HepG2 (cell line): Measurements from ENCODE around the gene AUH. TPM values are rescaled to one million over a fixed set of nuclear protein-coding genes. Genes with fewer than 3 reads are reported as not detected.

Source experiments
- ATAC-seq: fragments of 200-7000 bp; cut with Tn5 transposase; 3 replicates; pipeline ENCODE4 v1.9.1; 2020; ENCODE audit warnings: mild to moderate bottlenecking, moderate library complexity
- BruUV-seq: library from RNA; stranded (reverse); fragments of 400-500 nt; replicated peaks from 2 replicates; lab custom pipeline; 2021; lab: Mats Ljungman, UMichigan
- CTCF ChIA-PET: fragments of 300-600 bp; formaldehyde crosslinking; extraction: SDS; loops from one replicate; lab custom pipeline; 2021; ENCODE audit warnings: low total read pairs, inconsistent platforms, low intra/inter-chr PET ratio; lab: Yijun Ruan, JAX
- POLR2A ChIA-PET: fragments of 350-600 bp; sonication (Branson Sonifier 250); formaldehyde crosslinking; loops from one replicate; lab custom pipeline; 2020; ENCODE audit warnings: antibody characterized with exemption, inconsistent platforms; lab: Yijun Ruan, JAX
- DNase-seq: peaks from one replicate; pipeline ENCODE4 v3.0.0-alpha.2; 2015; ENCODE audit warnings: low spot score
- FAIRE-seq: peaks from 3 replicates; lab custom pipeline; 2011; peaks lifted over from hg19 to GRCh38; lab: Jason Lieb, UNC
- H2AFZ ChIP-seq: one replicate; pipeline ENCODE4 v1.6.1; 2011; ENCODE audit warnings: low read length, inconsistent platforms
- H3K27ac ChIP-seq: fragments of 300-600 bp; 3 replicates; pipeline ENCODE4 v1.8.0; 2011; ENCODE audit warnings: mixed run types, mild to moderate bottlenecking, mixed read lengths, low read length, inconsistent platforms; ENCODE audit not compliant: insufficient read depth; ENCODE audit errors: extremely low read length
- H3K27me3 ChIP-seq, 2 experiments: fragments of 200-600 bp in 1 of 2; 2 replicates in 1 of 2; 3 replicates in 1 of 2; pipeline versions ENCODE4 v1.6.0 to v1.8.0; 2011; ENCODE audit warnings: low read length in 2 of 2, mild to moderate bottlenecking in 2 of 2, moderate library complexity in 2 of 2, inconsistent platforms in 1 of 2; ENCODE audit not compliant: insufficient read depth in 2 of 2, control insufficient read depth in 1 of 2
- H3K36me3 ChIP-seq, 2 experiments: fragments of 200-600 bp in 1 of 2; replicated peaks in 1 of 2; 2 replicates in 1 of 2; 3 replicates in 1 of 2; pipeline versions ENCODE4 v1.5.1 to v1.8.0; 2011; ENCODE audit warnings: low read length in 2 of 2, inconsistent platforms in 1 of 2; ENCODE audit not compliant: insufficient read depth in 2 of 2, control insufficient read depth in 1 of 2
- H3K4me1 ChIP-seq: 2 replicates; pipeline ENCODE4 v1.5.1; 2012; ENCODE audit warnings: low read length, inconsistent platforms; ENCODE audit not compliant: insufficient read depth
- H3K4me2 ChIP-seq: 2 replicates; pipeline ENCODE4 v1.6.0; 2011; ENCODE audit warnings: low read depth, low read length, inconsistent platforms
- H3K4me3 ChIP-seq, 3 experiments: fragments of 200-600 bp in 1 of 3; sonication (generic), shearing (Covaris generic) in 1 of 3; replicated peaks in 1 of 3; 2 replicates each; pipeline ENCODE4 v1.5.1; 2011 to 2016; ENCODE audit warnings: low read length in 3 of 3, inconsistent platforms in 2 of 3, low read depth in 2 of 3, mild to moderate bottlenecking in 2 of 3, control low read depth in 1 of 3, mixed read lengths in 1 of 3; ENCODE audit not compliant: insufficient read depth in 1 of 3
- H3K79me2 ChIP-seq: one replicate; pipeline ENCODE4 v1.6.1; 2011; ENCODE audit warnings: low read length, inconsistent platforms; ENCODE audit not compliant: insufficient read depth
- H3K9ac ChIP-seq: 2 replicates; pipeline ENCODE4 v1.6.0; 2011; ENCODE audit warnings: mild to moderate bottlenecking, low read depth, low read length, inconsistent platforms; ENCODE audit not compliant: insufficient read depth
- H3K9me3 ChIP-seq: 2 replicates; pipeline ENCODE4 v1.5.1; 2012; ENCODE audit warnings: mild to moderate bottlenecking, low read length
- H4K20me1 ChIP-seq: 2 replicates; pipeline ENCODE4 v1.6.0; 2011; ENCODE audit warnings: inconsistent platforms, mild to moderate bottlenecking, low read length, moderate library complexity; ENCODE audit not compliant: insufficient read depth
- ASH2L ChIP-seq: fragments of 300-600, 200-600 bp; sonication (generic); IDR thresholded peaks from 2 replicates; pipeline ENCODE4 v1.7.0; 2017; ENCODE audit warnings: low read depth, mild to moderate bottlenecking, moderate library complexity, mixed read lengths, low read length; ENCODE audit not compliant: insufficient read length
- GABPA ChIP-seq, 2 experiments: IDR thresholded peaks; 2 replicates each; pipeline ENCODE4 v1.6.1; 2011 to 2016; ENCODE audit warnings: low read depth in 2 of 2, low read length in 1 of 2, missing biosample characterization in 1 of 2, missing genetic modification characterization in 1 of 2
- MTF1 ChIP-seq: sonication (generic); formaldehyde crosslinking; IDR thresholded peaks from 2 replicates; pipeline ENCODE4 v1.5.0; 2020; ENCODE audit warnings: missing genetic modification reagents
- SMARCE1 ChIP-seq: fragments of 450-650 bp; IDR thresholded peaks from 2 replicates; pipeline ENCODE4 v1.6.1; 2017; ENCODE audit warnings: borderline replicate concordance
- SRSF1 ChIP-seq: fragments of 200-400 bp; formaldehyde crosslinking; optimal IDR thresholded peaks from 2 replicates; pipeline ENCODE3; 2017; ENCODE audit warnings: mild to moderate bottlenecking, low read depth, low read length, moderate library complexity
- YEATS4 ChIP-seq: sonication (generic); formaldehyde crosslinking; IDR thresholded peaks from 2 replicates; pipeline ENCODE4 v1.4.0; 2020; ENCODE audit warnings: missing genetic modification reagents, borderline replicate concordance
- ZFP82 ChIP-seq: sonication (generic); formaldehyde crosslinking; IDR thresholded peaks from 2 replicates; pipeline ENCODE4 v1.5.1; 2020; ENCODE audit warnings: mild to moderate bottlenecking, missing genetic modification reagents, borderline replicate concordance
- ZFY ChIP-seq: sonication (generic); formaldehyde crosslinking; IDR thresholded peaks from 2 replicates; pipeline ENCODE4 v1.4.0; 2020; ENCODE audit warnings: missing genetic modification reagents
- ZNF570 ChIP-seq: sonication (generic); formaldehyde crosslinking; IDR thresholded peaks from 2 replicates; pipeline ENCODE4 v1.4.0; 2020; ENCODE audit warnings: mild to moderate bottlenecking, missing genetic modification reagents, borderline replicate concordance
- WGBS: methylation state at CpG from one replicate; pipeline ENCODE4 v1.1.6; 2017; ENCODE audit warnings: low lambda C conversion rate; 5-methylcytosine and 5-hydroxymethylcytosine counted together
- in situ Hi-C: cut with HindIII; loops from 2 replicates; pipeline ENCODE4 v1.10.0; 2017; ENCODE audit warnings: low pct_unique_long_range_greater_than_20kb; ENCODE audit not compliant: extremely low pct_ligation_motif_present
- intact Hi-C: fragments of 100-400 bp; cut with micrococcal nuclease; formaldehyde crosslinking; loops from one replicate; pipeline ENCODE4 v1.10.0; 2022; ENCODE audit not compliant: unreplicated experiment
- polyA plus RNA-seq, 8 experiments: library from polyadenylated mRNA; depleted of rRNA in 3 of 8; stranded (reverse) in 7 of 8; unstranded in 1 of 8; fragments of >200 nt; fragmentation: Illumina TruSeq in 4 of 8; extraction: Trizol in 4 of 8; gene quantifications; 2 replicates each; pipeline versions ENCODE4 v1.2.1 to v1.2.3, GENCODE V29; 2011 to 2016; ENCODE audit warnings: low read depth in 4 of 8, missing spikeins in 1 of 8, mixed read lengths in 1 of 8; ENCODE audit not compliant: insufficient read depth in 1 of 8
- total RNA-seq, 5 experiments: library from RNA; depleted of rRNA; stranded (reverse); fragments of >200 nt; fragmentation: Illumina TruSeq; extraction: Trizol; gene quantifications; 2 replicates each; pipeline ENCODE4 v1.2.3, GENCODE V29; 2016; ENCODE audit warnings: low read depth in 1 of 5
- TF ChIP-seq, protein P1 (sequence below): sonication (generic); formaldehyde crosslinking; IDR thresholded peaks from 2 replicates; pipeline ENCODE4 v1.5.1; 2020; ENCODE audit warnings: missing genetic modification reagents, mild to moderate bottlenecking, borderline replicate concordance
- TF ChIP-seq, protein P2 (sequence below): sonication (generic); formaldehyde crosslinking; IDR thresholded peaks from 2 replicates; pipeline ENCODE4 v1.5.0; 2020; ENCODE audit warnings: mild to moderate bottlenecking, missing genetic modification reagents
- TF ChIP-seq, protein P3 (sequence below): sonication (generic); formaldehyde crosslinking; IDR thresholded peaks from 2 replicates; pipeline ENCODE4 v1.5.1; 2020; ENCODE audit warnings: missing genetic modification reagents, mild to moderate bottlenecking, borderline replicate concordance

The AUH gene
- total and polyA plus RNA-seq, 2 of the 13 experiments (the other 11 are each of a cell fraction or from before 2014, with no cell fraction given): 25.8 to 31.9 TPM

DNA sequence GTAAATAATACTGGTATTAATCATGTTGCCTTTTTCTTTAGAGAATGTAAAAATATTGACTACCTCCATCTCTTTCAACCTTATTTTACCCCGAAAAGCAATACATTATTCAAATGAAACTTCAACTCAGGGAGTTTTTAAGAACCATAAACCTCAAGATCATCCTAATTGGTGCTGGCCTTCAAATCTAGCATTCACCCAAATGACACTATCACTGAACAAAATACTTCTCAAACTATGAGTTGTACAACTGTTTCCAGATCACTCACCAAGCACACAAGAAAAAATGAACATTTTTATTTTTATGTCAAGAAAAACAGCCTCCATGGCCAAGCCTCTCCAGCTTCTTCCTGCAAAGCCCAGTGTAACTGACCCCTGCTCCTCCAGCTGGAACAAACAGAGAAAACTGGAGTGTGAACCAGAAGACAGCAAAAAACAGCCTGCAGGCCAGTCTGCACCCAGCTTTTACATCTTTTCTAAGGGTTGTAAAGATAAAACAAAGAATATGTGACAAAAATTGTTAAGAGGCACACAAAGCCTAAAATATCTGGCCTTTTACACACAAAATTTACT is 21.2 kb downstream of the AUH start:
- Histone ChIP-seq H3K4me3 (no peak overlapping the region), H3K4me2 (no peak overlapping the region), H3K9me3 (no peaks in the 10 kb centered on the region), H3K36me3 (peaks cover 14 to 57% of the 10 kb centered on the region in 2 experiments), H3K79me2 (peaks cover 35% of the 10 kb centered on the region), H3K27me3 (no peaks in the 10 kb centered on the region), H3K4me1 (no peaks in the 10 kb centered on the region), H2AFZ (no peak overlapping the region), H3K27ac (no peak overlapping the region), H4K20me1 (no peaks in the 10 kb centered on the region)
- no TSS peak for BruUV-seq
- FAIRE-seq (no peak), DNase-seq (no peak)
- CTCF ChIA-PET: no interaction called here
- 98% methylated on average over 1 of the region's 1 CpG for WGBS
- intact Hi-C loops (no loop called here), in situ Hi-C loops (no loop called here)
- POLR2A ChIA-PET: interaction anchor here (1.9 kb wide), 1 partner anchor 20 kb away, joined by 6 read pairs; no protein-coding TSS in a partner anchor
- TF ChIP-seq YEATS4 (CRISPR knock-in tag) (no peak), ZFP82 (CRISPR knock-in tag) (no peak), MTF1 (CRISPR knock-in tag) (no peak)
- TF ChIP-seq, all 625 proteins: peak for 0
- ATAC-seq: no peak
- H3K9ac ChIP-seq: no peak overlapping the region

DNA sequence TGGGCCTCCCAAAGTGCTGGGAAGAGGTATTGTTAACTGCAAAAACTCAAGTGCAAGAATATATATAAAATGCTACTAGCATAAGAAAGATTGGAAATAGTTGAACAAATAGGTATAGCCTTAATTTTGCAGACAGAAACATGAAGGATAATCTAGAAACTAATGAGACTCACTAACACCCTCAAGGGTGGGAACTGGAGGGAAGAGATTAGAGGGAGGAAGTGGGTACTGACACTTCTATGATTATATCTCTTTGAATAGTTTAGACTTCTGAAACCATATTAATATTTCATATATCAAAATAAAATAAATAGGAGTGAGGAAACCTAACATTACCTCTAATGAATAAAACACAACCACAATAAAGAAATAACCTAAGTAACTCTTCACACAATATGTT is 23.0 kb downstream of the AUH start:
- H4K20me1 ChIP-seq: no peaks in the 10 kb centered on the region
- no TSS peak for BruUV-seq
- H3K36me3 ChIP-seq: peaks cover 14 to 51% of the 10 kb centered on the region in 2 experiments
- FAIRE-seq (no peak), DNase-seq (no peak), ATAC-seq (no peak)
- no peaks in the 10 kb centered on the region for H3K27me3 ChIP-seq
- H3K9me3 ChIP-seq: no peaks in the 10 kb centered on the region
- H3K4me3 ChIP-seq: no peak overlapping the region
- no peaks in the 10 kb centered on the region for H3K4me1 ChIP-seq
- intact Hi-C loops: no loop called here
- CTCF ChIA-PET: no interaction called here
- H3K27ac ChIP-seq: no peak overlapping the region
- in situ Hi-C loops: no loop called here
- no peak overlapping the region for H3K4me2 ChIP-seq
- no peak overlapping the region for H3K9ac ChIP-seq
- H3K79me2 ChIP-seq: peaks cover 19% of the 10 kb centered on the region
- POLR2A ChIA-PET: no interaction called here
- no peak overlapping the region for H2AFZ ChIP-seq
- TF ChIP-seq, protein P1, sequence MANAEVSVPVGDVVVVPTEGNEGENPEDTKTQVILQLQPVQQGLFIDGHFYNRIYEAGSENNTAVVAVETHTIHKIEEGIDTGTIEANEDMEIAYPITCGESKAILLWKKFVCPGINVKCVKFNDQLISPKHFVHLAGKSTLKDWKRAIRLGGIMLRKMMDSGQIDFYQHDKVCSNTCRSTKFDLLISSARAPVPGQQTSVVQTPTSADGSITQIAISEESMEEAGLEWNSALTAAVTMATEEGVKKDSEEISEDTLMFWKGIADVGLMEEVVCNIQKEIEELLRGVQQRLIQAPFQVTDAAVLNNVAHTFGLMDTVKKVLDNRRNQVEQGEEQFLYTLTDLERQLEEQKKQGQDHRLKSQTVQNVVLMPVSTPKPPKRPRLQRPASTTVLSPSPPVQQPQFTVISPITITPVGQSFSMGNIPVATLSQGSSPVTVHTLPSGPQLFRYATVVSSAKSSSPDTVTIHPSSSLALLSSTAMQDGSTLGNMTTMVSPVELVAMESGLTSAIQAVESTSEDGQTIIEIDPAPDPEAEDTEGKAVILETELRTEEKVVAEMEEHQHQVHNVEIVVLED (CRISPR knock-in tag): no peak
- no peak for TF ChIP-seq ZFY (CRISPR knock-in tag)
- TF ChIP-seq SMARCE1: no peak
- no peak for TF ChIP-seq SRSF1
- no peak for TF ChIP-seq ASH2L
- TF ChIP-seq, protein P2, sequence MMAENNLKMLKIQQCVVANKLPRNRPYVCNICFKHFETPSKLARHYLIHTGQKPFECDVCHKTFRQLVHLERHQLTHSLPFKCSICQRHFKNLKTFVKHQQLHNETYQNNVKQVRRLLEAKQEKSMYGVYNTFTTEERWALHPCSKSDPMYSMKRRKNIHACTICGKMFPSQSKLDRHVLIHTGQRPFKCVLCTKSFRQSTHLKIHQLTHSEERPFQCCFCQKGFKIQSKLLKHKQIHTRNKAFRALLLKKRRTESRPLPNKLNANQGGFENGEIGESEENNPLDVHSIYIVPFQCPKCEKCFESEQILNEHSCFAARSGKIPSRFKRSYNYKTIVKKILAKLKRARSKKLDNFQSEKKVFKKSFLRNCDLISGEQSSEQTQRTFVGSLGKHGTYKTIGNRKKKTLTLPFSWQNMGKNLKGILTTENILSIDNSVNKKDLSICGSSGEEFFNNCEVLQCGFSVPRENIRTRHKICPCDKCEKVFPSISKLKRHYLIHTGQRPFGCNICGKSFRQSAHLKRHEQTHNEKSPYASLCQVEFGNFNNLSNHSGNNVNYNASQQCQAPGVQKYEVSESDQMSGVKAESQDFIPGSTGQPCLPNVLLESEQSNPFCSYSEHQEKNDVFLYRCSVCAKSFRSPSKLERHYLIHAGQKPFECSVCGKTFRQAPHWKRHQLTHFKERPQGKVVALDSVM (CRISPR knock-in tag): no peak
- TF ChIP-seq, protein P3, sequence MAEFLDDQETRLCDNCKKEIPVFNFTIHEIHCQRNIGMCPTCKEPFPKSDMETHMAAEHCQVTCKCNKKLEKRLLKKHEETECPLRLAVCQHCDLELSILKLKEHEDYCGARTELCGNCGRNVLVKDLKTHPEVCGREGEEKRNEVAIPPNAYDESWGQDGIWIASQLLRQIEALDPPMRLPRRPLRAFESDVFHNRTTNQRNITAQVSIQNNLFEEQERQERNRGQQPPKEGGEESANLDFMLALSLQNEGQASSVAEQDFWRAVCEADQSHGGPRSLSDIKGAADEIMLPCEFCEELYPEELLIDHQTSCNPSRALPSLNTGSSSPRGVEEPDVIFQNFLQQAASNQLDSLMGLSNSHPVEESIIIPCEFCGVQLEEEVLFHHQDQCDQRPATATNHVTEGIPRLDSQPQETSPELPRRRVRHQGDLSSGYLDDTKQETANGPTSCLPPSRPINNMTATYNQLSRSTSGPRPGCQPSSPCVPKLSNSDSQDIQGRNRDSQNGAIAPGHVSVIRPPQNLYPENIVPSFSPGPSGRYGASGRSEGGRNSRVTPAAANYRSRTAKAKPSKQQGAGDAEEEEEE: no peak
- TF ChIP-seq ZNF570 (CRISPR knock-in tag): no peak
- TF ChIP-seq GABPA (IDR thresholded peaks at IDR 0.05; ENCODE audit: low read depth, low read length): no peak
- TF ChIP-seq GABPA (CRISPR knock-in tag; IDR thresholded peaks at IDR 0.05; ENCODE audit: low read depth): no peak
